ENCODE data around the gene ISL2. TPM values are rescaled to one million over a fixed set of nuclear protein-coding genes. Genes with fewer than 3 reads are reported as not detected.

ISL2 gene
- polyA plus RNA-seq, 3 donors, result 0.07 to 1.7 (median 0.18) TPM

DNA sequence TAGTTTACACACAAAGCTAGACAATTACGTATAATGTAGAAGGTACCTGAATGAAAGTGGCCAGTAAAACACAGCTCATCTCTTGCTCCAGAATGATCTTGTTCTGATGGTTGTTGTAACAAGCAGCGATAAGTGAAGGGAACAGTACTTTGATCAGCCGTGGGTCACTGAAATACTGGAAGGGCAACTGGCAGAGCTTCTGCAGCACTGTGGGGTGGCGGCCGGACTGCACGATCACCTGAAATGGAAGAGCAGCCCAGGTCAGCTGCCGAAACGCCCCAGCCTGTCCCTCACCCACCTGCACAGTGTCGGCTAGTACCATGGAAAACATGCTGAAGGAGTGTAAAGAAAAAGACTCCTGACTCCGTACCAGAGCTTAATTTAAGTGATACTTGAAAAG, 17.3 kb downstream of the ISL2 start:
- H3K27ac ChIP-seq (ENCODE audit: low read depth, low read length), result no peak overlapping the region
- WGBS, 3 donors, result 94 to 95% (median 94%) methylated on average over 10 of the region's 10 CpGs

DNA sequence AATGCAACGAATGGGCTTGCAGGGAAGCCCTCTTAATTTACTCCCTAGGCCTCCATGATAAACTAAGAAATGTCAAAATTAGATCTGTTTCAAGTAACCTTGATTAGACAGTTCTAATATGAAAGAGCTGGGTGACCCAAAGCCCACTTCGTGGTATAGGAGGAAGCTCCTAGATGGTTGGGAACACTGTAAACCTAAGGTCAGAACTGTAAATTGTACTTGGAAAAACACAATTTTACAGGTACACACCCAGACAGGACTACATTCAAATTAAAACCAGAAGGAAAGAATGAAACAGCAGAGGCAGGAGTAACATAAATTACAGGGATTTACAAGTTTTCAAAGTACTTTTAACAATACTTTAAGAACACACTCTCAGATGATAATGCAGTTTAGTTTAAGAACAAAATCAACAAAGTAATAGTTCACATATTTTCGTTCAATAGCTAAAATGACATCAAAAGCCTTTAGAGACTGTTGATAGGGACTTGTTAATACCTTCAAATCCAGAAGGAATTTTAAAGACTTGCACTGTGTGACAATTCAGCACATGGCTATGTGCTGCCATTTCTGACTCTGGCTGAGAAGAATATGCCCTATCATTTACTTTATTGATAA, 18.4 kb downstream of the ISL2 start:
- 83 to 89% (median 87%) methylated on average over 3 of the region's 3 CpGs for WGBS, 3 donors
- no peak overlapping the region for H3K27ac ChIP-seq (ENCODE audit: low read depth, low read length)

DNA sequence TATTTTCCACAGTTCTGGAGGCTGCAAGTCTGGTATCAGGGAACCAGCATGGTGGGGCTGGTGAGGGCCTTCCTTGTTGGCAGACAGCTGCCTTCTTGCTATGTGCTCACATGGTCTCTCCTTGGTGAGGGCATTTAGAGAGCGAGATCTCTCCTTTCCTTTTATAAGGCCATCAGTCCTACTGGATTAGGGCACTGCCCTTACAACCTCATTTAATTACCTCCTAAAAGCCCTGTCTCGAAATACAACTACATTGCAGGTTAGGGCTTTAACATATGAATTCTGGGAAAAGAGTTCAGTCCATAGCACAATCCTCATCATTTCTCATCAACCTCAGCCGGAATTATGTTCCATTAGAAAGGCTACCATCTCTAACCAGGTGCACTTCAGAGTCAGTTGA, 21.9 kb downstream of the ISL2 start:
- no peak overlapping the region for H3K27ac ChIP-seq (ENCODE audit: low read depth, low read length)
- WGBS, 3 donors, result 94 to 97% (median 97%) methylated on average over 3 of the region's 3 CpGs

DNA sequence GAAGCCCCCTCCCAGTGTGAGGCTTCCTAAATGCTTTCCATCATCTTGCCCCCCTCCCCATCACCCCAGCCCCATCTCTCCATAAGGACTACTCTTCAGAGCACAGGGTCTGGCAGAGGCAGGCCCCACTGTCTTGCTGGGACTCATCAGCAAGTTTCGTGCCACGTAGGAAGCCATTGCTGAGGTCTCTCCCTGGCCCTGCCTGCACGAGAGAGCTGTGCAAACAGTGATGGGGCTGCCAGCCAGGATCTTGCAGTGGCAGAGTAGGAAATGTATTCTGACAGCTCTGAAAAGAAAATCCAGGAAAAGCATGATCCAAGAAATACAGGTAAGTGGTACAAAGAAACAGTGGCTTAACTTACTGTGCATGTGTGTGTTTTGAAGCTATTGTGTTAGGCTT, 22.6 kb downstream of the ISL2 start:
- H3K27ac ChIP-seq (ENCODE audit: low read depth, low read length), result no peak overlapping the region
- 60 to 96% (median 63%) methylated on average over 3 of the region's 3 CpGs for WGBS, 3 donors

DNA sequence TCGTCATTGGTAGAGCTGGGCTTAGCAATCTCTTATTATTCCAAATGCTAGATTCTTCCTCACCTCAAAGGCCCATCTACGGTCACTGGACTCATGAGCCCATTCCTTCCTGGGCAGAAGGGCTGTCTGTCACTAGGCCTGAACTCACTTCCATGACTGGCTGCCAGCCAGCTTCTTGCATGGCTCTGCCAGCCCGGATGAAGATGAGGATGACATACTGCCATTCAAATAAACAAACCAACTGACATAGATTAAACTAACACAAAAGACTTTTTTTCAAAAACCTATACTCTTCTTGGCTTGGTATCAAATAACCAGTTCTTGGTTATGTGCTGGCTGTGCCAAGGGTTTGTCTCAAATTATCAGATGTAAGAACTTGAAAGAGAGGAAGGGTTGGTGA, 23.8 kb downstream of the ISL2 start:
- H3K27ac ChIP-seq (ENCODE audit: low read depth, low read length), result no peak overlapping the region
- WGBS, 3 donors, result 92 to 99% (median 92%) methylated on average over 3 of the region's 3 CpGs

DNA sequence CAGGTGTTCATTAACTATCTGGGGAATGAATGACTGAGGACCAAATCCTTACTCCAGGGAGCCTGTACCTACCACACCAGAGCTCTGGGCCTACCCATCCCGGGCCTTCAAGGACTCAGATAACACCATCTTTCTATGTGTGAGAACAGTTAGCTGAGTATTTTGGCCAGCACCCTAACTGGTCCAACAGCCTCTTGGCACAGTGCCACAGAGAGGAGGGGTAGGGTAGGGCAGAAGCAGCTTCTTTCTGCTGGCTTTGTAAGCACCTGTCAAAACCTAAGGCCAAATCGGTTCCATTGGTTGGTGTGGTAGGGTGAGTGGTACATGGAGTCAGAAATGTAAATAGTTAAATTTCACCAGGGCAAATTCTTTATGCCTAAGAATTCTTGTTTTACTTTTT, 26.7 kb downstream of the ISL2 start:
- no peak overlapping the region for H3K27ac ChIP-seq (ENCODE audit: low read depth, low read length)
- 69 to 91% (median 91%) methylated on average over 2 of the region's 2 CpGs for WGBS, 3 donors

DNA sequence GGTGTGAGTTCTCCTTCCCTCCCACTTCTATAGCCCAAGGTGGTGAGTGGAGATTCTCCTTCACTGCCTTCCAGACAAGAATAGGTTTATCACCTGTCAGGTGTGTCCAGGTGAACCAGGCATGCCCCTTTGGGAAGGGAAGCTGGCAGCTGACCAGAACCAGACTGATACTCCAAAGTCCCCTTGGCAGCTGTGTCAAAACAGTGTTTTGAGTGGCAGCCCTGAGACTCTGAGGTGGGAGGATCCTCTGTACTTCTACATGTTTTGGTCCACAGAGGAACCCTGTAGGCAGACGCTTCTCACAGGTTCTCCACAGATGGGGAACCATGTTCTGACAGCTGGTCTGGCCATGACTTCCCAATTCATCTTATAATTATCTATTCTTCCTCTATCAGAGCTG, 30.1 kb downstream of the ISL2 start:
- H3K27ac ChIP-seq (ENCODE audit: low read depth, low read length), result no peak overlapping the region
- WGBS, 3 donors, result 83 to 100% (median 98%) methylated on average over 1 of the region's 1 CpG

DNA sequence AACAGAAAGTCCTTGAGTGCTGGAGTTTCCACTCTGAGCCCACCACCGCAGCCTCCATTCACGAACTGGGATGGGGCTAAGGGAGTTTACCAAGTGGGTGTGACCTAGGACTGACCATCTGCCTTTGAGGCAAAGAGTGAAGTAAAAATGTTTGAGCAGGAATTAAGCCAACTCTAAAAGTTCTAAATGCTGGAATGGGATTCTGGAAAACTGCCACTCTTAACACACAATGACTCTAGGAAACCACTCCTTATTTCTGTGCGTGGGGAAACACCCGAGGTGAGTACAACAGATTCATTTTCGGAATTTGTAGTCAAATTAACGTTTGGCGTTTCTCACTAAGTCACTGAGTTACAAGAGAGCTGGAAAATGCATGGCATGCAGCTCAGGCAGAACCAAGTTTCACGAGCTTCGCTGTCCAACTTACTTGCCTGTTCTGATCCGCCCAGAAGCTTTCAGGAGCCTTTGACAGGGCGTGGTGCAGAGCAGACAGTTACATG, 31.6 kb downstream of the ISL2 start:
- 45 to 70% (median 57%) methylated on average over 11 of the region's 11 CpGs for whole genome bisulfite sequencing, 3 donors
- H3K27ac ChIP-seq (ENCODE audit: low read depth, low read length), result no peak overlapping the region

DNA sequence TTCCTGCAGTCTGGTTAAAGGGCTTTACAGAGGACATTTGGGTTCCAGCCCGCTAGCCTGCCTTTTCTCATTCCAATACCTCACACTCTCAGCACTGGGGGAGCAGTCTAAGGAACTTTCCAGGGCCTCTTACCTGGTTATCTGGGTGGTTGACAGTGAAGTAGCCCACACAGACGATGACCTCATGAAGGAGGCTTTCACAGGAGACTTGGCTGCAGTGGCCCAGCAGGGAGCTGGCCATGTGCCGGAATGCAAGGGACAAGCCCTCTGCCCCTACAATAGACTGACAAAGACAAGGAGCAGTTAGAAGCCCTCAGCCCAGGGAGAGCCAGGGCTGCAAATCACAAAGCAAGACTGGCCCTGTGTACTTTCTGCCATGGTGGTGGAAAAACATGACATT, 39.5 kb downstream of the ISL2 start:
- H3K27ac ChIP-seq (ENCODE audit: low read depth, low read length), result no peak overlapping the region
- 93 to 97% (median 94%) methylated on average over 3 of the region's 3 CpGs for WGBS, 3 donors

DNA sequence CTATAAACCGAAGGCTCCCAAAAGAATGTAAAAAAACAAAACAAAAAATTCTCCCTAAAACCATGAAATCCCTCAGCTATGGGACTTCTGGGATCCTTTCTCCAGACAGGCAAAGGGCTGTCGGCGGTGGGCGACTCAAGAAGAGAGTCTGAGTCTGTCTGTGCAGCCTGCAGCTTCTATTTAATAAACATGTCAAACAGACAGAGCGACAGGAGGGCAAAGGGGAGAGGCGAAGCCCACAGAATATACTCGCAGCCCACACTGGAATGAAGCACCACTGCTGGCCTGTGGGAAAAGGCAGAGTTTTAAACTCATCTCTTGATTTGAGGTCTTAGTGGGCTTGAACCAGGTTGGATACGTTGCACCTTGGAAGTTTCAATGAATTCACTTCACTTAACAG, 40.2 kb downstream of the ISL2 start:
- 87 to 90% (median 90%) methylated on average over 8 of the region's 8 CpGs for WGBS, 3 donors
- H3K27ac ChIP-seq (ENCODE audit: low read depth, low read length), result no peak overlapping the region

DNA sequence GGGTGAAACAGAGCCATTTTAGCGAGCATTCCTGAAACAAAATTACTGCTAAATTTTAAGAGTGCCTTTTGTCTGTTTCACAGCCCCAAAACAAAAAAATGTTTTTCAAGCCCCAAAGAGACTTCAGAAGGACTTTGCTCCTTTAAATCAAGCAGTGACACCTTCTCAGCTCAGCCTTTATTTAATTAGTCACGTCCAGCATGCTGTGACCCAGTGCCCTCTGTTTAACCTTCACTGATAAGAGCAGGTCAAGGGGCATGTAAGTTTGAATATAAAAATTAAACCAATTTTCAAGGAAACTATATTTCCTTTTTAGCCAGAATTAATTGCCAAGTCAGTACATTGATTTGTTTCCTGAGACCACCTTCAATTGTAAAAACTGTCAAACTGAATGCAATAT, 40.6 kb downstream of the ISL2 start:
- no peak overlapping the region for H3K27ac ChIP-seq (ENCODE audit: low read depth, low read length)
- 64 to 80% (median 69%) methylated on average over 2 of the region's 2 CpGs for WGBS, 3 donors

DNA sequence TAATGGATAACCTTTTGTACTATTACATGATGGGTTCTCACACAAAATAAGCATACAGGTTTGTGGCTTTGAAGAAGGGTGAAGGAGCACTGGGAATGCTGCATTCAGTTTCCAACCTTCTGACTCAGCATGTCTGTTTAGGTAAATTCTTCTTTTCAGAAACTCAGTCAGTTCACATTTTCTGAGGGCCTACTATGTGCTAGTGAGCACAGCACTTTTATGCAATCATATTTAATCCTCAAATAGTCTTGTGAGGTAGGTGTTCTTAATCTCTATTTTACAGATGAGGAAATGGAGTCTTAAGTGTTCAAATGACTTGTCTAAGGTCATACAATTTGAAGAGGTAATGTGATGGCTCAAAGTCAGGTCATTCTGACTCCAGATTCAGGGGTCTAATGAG, 41.2 kb downstream of the ISL2 start:
- H3K27ac ChIP-seq (ENCODE audit: low read depth, low read length), result no peak overlapping the region

DNA sequence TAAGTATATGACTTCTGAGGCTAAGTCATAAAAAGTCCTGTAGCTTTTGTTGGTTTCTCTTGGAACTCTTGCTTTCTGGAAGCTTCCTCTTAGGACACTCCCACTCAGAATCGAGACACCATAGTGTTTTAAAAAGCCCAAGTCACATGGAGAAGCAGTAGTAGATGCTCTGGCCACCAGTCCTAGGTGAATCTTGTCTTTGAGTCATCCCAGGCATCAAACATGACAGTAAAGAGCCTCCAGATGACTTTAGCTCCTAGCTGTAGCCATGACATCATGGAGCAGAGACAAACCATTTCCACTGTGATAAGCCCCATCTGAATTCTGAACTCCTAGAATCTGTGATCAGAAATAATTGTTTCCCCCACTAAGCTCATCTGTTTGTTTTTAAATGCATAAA, 42.1 kb downstream of the ISL2 start:
- WGBS, 3 donors, result 92 to 97% (median 96%) methylated on average over 1 of the region's 1 CpG
- no peak overlapping the region for H3K27ac ChIP-seq (ENCODE audit: low read depth, low read length)

DNA sequence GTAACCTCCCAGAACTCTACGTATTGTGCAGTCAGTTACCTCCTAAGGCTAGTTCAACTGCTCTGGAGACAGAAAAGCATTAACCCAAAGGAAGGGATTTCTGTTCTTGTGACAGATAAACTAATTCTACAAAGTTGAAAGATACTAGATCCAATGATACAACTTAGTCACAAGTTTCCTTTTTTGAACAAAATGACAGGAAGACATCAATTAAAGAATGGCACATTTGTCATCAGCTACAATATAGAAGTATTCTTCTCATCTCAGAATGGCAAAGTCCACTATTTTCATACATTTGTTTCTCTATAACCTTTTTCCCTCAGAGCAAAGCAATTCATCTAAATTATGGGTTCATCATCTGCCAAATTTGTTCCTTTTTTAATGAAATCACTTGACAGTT, 43.7 kb downstream of the ISL2 start:
- 94 to 95% (median 95%) methylated on average over 1 of the region's 1 CpG for WGBS, 3 donors
- no peak overlapping the region for H3K27ac ChIP-seq (ENCODE audit: low read depth, low read length)

DNA sequence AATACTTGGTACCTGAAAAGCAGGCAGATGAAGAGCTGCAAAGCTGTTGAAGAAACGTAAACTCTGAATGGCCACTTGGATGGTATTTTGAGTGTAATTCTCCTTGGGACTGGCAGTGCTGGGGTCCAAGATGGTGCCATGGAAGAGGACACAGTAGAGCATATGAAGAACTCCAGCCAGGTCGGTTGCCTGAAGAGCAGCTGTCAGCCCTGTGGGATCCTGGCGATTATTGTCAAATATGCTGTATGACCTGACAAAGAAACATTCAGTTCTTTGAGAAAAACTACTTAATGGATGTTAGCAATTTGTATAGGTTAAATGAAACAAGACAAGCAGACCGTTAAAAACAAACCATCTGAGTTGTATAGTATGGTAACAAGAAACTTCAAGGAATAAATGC, 44.8 kb downstream of the ISL2 start:
- WGBS, 3 donors, result 89 to 98% (median 93%) methylated on average over 4 of the region's 4 CpGs
- H3K27ac ChIP-seq (ENCODE audit: low read depth, low read length), result no peak overlapping the region

DNA sequence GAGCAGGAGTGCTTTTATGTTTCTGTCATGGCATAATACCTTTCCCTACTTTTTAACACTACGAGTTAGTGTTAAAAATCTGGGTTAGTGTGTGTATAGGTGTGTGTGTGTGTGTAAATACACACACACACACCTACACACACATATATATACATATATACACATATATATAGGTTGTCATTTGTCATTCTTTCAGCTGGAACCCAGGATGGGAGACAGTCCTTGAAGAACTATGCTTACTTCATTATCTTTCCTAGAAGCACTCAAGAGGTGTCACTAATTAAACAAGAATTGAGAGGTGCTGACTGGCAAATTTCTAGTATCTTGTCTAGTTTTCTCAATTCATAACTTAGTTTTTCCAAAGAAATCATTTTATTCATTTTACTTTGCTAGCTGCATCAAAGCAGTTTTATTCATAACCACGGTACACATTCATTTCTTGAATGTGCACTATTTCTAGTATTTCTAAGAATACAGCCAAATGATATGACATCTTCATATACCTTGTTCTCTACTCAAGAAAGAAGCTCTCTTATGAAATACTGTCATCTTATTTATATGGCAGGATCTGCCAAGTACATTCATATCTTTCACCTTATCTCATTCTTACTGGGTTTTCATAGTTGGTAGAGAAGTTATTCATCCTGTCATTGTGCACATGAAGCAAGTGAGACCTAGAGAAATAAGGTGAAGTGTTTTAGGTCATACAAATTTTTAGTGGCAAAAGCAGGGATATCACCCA, 46.6 kb downstream of the ISL2 start:
- 92 to 99% (median 92%) methylated on average over 2 of the region's 2 CpGs for WGBS, 3 donors
- no peak overlapping the region for H3K27ac ChIP-seq (ENCODE audit: low read depth, low read length)

DNA sequence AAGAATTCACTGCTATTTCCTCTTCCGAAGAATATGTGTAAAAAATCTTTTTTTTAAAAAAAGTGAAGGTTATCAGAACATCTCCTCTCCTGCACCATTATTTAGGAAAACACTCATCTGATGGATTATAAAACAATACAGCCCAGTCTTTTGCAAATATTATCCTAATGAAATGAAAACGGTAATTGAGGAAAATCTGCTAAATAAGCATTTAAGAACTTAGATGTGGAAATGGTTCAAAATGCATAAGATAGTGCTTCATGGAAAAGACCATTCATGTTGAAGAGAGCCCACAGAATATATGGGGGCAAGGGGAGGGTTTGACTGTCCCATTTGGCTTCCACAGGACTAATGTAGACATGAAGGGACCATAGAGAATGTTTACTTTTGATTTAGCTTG, 47.8 kb downstream of the ISL2 start:
- WGBS, 3 donors, result 89 to 95% (median 94%) methylated on average over 2 of the region's 2 CpGs

DNA sequence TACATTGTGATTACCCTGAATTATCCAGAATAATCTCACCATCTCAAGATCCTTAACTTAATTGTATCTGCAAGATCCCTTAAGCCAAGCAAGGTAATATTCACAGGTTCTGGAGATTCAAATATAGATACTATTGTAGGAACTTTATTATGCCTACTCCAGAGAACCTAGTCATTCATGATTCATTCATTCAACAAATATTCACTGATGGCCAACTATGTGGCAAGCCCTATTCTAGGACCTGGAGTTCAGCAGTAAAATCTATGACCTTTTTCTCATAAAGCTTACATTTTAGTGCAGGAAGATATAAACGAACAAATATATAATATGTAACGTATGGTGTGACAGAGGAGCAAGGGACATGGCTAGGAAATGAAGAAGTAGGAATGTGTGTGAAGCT, 49.6 kb downstream of the ISL2 start:
- no peak overlapping the region for H3K27ac ChIP-seq (ENCODE audit: low read depth, low read length)
- WGBS, 3 donors, result 96 to 97% (median 96%) methylated on average over 2 of the region's 2 CpGs

More for the DNA sequence above, 47.8 kb downstream of the ISL2 start:
- no peak overlapping the region for H3K27ac ChIP-seq (ENCODE audit: low read depth, low read length)

DNA sequence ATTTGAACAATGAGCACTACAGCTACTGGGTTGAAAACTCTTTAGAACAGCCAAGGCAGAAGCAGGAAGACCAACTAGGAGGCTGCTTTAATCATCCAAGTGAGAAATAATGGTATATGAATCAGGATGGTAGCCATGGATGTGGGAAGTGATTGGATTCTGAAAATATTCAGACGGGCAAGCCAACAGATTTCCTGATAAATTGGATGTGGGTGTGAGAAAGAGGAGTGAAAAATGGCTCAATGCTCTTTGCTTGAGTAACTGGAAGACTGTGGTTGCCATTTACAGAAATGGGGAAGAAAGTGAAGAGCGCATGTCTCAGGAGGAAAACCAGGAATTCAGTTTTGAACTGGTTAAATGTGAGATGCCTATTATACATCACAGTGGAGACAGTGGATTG, 50.4 kb downstream of the ISL2 start:
- WGBS, 3 donors, result 88 to 98% (median 89%) methylated on average over 2 of the region's 2 CpGs
- no peak overlapping the region for H3K27ac ChIP-seq (ENCODE audit: low read depth, low read length)

DNA sequence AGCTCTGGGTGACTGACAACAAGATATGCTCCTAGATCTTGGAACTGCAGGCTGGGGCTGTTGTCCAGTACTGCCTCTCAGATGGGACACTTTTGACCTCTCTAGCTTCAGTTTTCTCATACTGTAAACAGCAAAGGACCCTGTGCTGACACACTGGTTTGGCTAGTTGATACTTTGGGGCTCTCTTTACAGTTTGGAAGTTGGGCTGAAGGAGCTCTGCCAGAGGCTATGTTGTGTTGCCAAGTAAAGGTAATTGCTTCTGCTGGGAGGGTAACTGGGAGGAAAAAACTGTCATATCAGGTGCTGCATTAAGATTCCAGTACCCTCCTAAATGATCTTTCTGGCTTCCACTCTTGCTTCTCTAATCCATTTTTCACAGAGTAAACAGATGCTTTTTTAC, 54.0 kb downstream of the ISL2 start:
- no peak overlapping the region for H3K27ac ChIP-seq (ENCODE audit: low read depth, low read length)
